PFSK-1 (cell line): ENCODE measurements around the gene SH3PXD2A.

Source experiments
- FOXP2 ChIP-seq: optimal IDR thresholded peaks from 2 replicates; pipeline ENCODE3; 2011; ENCODE audit warnings: borderline replicate concordance, control low read depth, inconsistent platforms; ENCODE audit not compliant: insufficient read depth; ENCODE audit errors: extremely low read length, extremely low read depth
- POLR2AphosphoS5 ChIP-seq: IDR thresholded peaks from 2 replicates; pipeline ENCODE4 v1.6.1; 2012; ENCODE audit warnings: low read depth, mild to moderate bottlenecking, control low read depth, low read length, moderate library complexity
- REST ChIP-seq, 2 experiments: IDR thresholded peaks; 2 replicates each; pipeline versions ENCODE4 v1.6.1 to v1.8.0; 2011 to 2012; ENCODE audit warnings: low read depth in 2 of 2, low read length in 2 of 2, control low read depth in 1 of 2, inconsistent platforms in 1 of 2, mild to moderate bottlenecking in 1 of 2, moderate library complexity in 1 of 2; ENCODE audit not compliant: insufficient read depth in 1 of 2
- SIN3A ChIP-seq: IDR thresholded peaks from 2 replicates; pipeline ENCODE4 v1.6.1; 2012; ENCODE audit warnings: mild to moderate bottlenecking, low read length, moderate library complexity, borderline replicate concordance; ENCODE audit not compliant: insufficient read depth
- TAF1 ChIP-seq: IDR thresholded peaks from 2 replicates; pipeline ENCODE4 v1.6.1; 2012; ENCODE audit warnings: low read length, control low read depth, borderline replicate concordance; ENCODE audit not compliant: insufficient read depth

The SH3PXD2A gene

GRCh38 chr10:103676058-103676785 lies 179.2 kb downstream of the SH3PXD2A start:
- TF ChIP-seq POLR2AphosphoS5 (no peak), SIN3A (no peak), TAF1 (no peak), REST (IDR thresholded peaks at IDR 0.05; ENCODE audit: insufficient read depth in 1 of 2, low read depth in 2 of 2, low read length in 2 of 2) (no peak), FOXP2 (no peak)

GRCh38 chr10:103673606-103674005 lies 181.8 kb downstream of the SH3PXD2A start:
- TF ChIP-seq SIN3A (no peak), REST (IDR thresholded peaks at IDR 0.05; ENCODE audit: insufficient read depth in 1 of 2, low read depth in 2 of 2, low read length in 2 of 2) (no peak), TAF1 (no peak), POLR2AphosphoS5 (no peak), FOXP2 (no peak)

- no peak for TF ChIP-seq REST (IDR thresholded peaks at IDR 0.05; ENCODE audit: insufficient read depth in 1 of 2, low read depth in 2 of 2, low read length in 2 of 2)
- no peak for TF ChIP-seq FOXP2
- TF ChIP-seq TAF1 = no peak
- no peak for TF ChIP-seq POLR2AphosphoS5
- no peak for TF ChIP-seq SIN3A
Measured at GRCh38 chr10:103672345-103672744, 183.0 kb downstream of the SH3PXD2A start.

DNA sequence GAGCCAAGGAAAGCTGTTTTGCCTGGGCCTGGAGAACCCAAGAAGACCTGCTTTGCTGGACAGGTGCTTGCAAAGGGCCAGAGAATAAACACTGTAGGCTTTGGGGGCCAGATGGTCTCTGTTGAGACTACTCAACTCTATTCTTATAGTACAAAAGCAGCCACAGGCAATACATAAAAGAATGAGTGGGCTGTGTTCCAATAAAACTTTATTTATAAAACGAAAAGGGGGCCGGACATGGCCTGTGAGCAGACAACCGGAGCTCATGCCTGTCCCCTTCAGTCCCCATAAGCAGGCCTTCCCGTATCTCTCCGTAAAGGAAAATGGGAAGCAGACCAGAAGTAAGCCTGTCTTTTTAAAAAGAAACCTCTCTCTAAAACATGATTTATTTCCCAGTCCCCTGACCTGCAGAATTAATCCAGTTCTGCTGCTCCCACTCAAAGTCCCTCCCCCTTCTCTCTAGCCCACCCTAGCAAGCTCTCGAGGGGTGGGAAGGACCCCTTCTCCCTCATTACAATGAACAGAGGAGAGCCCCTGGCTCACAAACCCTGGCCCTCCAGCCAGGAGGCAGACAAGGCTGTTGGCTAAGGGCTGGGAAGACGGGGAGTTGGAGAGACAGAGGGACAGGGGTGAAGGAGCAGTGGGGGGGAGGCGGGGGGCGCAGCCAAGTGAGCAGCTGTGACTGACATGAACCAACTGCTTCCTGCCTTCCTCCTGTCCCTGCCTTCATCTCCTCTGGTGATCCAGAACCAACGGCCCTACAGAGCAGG lies 184.1 kb downstream of the SH3PXD2A start:
- TF ChIP-seq SIN3A = no peak

DNA sequence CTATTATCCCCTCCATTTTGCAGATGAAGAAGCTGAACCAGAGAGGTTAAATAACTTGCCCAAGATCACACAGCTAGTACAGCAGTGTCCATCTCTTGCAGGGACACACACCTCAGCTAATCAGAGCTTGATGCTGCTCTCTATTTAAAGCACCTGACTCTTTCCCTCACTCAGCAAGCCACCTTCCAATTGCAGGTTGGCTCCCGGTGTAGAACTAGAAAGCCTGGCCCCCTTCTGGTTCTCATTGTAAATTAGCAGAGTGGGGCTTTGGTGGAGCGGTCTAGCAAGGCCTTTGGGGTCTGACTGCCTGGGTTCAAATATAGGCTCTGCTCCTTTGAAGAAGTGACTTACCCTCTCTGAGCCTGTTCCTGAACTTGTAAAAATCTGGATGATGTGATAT lies 185.4 kb downstream of the SH3PXD2A start:
- TF ChIP-seq REST (IDR thresholded peaks at IDR 0.05; ENCODE audit: insufficient read depth in 1 of 2, low read depth in 2 of 2, low read length in 2 of 2) (no peak), TAF1 (no peak), FOXP2 (no peak), POLR2AphosphoS5 (no peak), SIN3A (no peak)
